HG02943 (cell line): ENCODE results near the gene RPS3.

ENCODE experiments used
- ATAC-seq: cut with Tn5 transposase; IDR thresholded peaks from one replicate; pipeline ENCODE4 v1.9.1; 2021; ENCODE audit warnings: mild to moderate bottlenecking, low read depth, moderate library complexity; ENCODE audit not compliant: unreplicated experiment

RPS3 gene

GRCh38 chr11:75453916-75454655, 54.8 kb downstream of the RPS3 start:
- ATAC-seq, result no peak

- no peak for ATAC-seq
These were observed 55.7 kb downstream of the RPS3 start for GRCh38 chr11:75454987-75455386.
